HS-27A (cell line): Measurements from ENCODE around the gene FAM171A1.
"Not testable (repeated sequence)": the region's sequence is repeated elsewhere in the genome, so short reads cannot be mapped to it uniquely, and the experiment has no call there.

Source experiments
- DNase-seq: peaks from one replicate; pipeline ENCODE4 v3.0.0-alpha.2; 2012; ENCODE audit warnings: low read depth, missing footprints

Gene FAM171A1

DNA sequence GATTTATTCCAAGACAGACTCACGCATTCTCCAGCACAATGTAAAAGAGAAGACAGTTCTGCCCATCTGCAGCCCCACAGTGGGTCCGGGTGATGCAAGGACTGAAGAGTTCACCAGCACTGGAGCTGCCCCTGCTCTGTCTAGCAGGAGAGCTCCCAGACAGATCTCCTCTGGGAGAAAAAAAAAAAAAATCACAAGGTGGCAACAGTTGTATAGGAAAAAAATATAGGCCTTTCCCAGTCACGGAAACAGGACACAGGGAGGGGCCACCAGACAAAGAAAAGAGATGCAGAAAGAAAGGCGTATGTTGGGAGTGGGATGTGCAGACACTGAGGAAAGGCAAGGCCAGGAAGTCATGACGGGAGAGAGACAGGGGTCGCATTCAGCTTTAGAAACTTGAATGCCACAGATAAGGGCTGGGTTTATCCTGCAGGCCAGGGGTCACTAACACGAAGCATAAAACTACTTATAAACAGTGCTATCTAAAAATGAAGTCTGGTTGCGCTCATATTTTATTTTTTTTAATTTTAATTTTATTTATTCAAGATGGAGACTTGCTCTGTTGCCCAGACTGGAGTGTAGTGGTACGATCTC, 54.1 kb downstream of the FAM171A1 start:
- no peak for DNase-seq

DNA sequence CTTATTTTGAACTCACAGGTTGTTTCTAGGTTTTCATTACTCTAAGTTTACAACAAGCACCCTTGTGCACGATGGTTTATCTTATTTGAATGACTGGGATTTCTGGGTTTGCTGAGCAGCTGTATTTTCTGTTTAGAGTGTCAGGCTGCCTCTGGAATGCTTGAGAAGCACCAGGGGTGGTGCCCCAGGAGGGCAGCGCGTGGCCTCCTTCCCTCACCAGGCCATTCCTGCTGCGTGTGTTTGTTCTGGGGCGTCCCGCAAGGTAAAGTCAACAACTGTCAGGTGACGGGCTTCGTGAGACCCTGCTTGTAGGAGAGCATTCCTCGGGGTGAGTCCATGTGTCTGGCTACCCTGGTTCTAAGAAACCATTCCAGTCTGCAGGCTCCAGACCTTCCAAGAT, 54.9 kb downstream of the FAM171A1 start:
- DNase-seq = no peak

DNA sequence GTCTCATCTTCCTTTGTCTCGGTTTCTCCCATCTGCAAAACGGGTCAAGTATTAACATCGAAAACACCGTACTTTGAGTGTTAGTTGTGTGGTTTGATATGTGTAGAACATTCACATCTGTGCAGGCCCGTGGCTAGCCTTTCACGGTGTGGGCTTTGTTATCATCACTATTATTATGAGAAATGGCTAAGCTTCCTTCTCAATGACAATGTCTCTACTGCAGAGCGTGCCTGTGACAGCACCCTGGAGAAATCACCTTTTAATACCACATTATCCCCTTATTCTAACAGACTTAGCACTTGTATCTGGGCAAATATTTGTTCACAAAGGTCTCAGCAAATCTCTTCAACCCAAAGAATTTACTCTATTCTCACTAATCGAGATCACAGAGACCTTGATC, 55.8 kb downstream of the FAM171A1 start:
- no peak for DNase-seq

DNA sequence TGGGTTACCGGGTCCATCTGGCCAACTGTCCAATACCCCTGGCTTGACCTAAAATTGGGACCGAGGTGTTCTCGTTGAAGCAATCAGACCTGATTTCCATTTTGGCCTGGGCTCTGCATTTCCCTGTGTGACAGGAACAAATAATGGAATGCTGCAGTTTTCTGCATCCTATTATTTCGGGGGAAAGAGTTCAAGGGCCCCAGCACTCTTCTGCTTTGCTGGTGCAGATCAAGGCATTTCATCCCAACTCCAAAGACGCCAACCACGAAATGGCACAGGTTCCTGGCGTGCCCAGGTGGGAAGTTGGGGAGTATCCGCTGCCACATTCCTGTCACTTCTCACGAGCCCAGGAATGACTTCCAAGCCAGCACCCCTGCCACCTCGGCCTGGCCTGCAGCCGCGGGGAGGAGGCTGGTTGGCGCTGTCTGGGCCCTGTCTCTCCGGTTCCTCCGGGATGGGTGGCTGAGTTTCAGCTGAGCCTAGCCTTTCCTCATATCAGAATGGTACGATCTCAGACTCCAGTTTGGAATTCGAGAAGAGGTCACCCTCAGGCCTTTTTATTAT, 56.5 kb downstream of the FAM171A1 start:
- no peak for DNase-seq

DNA sequence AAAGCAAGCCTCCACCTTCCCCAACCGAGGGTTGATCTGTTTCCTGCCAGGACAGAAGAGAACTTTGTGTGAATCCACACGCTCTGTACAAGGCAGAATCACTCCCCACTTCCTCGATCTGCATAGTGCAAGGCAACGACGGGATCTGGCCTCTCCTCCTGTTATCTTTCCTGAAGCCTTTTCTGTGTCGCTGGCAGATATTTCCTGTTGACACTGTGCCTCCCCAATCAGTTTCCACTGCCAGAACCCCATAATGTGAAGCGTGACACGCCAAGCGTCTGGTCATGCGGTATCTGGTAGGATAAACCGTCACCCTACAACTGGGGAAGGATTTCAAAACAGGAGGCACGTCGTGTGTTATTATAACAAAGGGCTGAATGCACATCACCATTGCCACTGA, 57.2 kb downstream of the FAM171A1 start:
- no peak for DNase-seq

DNA sequence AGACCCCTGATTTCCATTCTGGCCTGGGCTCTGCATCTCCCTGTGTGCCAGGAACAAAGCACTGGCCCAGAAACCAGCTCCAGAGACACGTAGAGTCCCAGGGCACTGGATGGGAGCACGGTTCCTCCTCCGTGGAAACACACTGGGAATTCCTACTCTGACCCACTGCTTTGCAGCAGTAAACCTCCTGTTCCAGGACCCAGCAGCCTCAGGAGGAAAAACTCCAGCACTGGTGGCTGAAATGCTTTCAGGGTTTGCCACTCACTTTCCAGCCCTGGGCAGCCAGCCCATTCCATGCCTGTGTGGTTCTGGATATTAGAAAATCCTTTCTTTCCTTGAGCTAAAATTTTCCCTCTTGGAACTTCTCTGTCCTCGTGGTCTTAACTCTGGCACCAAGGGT, 58.0 kb downstream of the FAM171A1 start:
- no peak for DNase-seq

DNA sequence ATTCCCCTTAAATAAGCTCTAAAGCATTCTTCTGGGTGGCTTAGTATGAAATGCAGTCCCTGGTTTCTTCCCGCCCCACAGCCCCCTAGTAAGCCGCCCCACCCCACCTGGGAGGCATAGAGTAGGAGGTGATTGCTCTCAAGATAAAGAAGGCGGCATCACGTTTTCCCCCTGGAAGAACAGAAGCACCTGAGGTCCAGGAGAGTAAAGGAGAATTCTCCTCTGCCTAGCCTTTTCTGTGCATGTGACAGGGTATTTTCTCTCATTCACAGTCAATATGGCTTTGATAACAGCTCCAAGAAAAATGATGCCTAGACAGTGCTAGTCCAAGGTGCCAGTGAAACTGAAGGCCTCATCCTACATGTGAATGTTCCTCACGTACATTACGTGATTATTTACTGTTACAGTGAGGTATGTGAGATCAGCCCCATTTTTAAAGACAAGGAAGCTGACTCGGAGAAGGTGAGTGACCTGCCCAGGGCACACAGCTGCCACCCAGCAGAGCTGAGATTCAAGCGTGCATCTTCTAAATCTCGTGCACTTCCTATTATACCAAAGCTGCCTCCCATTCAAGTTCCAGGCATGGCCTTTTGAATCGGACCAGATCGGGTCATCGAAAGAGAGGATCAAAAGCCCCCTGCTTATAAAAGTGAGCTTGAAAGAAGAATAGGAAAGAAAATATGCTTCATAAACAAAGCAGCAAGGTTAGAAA, 59.4 kb downstream of the FAM171A1 start:
- DNase-seq = no peak

DNA sequence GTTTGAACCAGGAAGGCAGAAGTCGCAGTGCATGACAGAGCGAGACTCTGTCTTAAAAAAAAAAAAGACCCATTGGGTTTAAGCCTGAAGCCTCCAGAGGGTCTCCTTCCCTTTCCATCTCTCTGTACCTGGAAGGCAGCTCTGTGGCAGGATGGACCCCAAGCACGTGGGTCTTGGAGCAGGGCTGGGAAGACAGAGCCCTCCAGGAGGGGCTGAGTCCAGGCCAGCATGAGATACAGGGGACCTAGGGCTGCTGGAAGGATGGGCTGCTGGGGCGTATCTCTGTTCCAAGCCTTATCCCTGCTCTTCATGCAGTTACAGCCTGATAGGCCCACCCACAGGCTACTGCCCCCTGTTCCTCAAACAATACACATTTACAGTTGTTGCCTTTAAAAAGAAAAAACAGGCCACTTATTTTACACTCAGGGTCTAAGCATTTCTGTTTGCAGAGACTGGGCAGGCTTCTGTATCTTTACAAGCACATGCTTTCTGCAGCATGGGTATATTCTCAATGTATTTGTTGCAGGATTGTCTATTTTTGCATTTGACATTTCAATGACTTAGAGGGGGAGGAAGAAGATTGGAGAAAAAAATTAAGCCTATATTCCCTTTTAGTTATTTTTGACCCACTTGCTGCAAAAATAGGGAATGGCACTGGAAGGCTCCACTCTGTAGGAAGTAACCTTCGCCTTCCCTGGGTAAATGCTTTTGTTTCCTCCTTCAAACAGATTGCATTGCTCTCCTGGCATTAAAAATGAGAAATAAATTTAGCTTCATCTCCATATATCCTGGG, 60.1 kb downstream of the FAM171A1 start:
- no peak for DNase-seq

DNA sequence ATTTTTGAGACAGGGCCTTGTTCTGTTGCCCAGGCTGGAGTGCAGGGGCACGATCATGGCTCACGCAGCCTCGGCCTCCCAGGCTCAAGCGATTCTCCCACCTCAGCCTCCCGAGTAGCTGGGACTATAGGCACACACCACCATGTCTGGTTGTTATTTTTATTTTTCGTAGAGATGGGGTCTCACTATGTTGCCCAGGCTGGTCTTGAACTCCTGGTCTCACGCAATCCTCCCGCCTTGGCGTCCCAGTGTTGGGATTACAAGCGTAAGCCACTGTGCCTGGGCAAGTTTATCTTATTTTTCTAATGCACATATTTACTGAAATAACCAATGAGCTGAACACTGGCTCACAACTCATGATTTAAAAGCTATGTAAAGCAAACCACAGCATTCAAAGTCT, 61.9 kb downstream of the FAM171A1 start:
- DNase-seq = no peak

DNA sequence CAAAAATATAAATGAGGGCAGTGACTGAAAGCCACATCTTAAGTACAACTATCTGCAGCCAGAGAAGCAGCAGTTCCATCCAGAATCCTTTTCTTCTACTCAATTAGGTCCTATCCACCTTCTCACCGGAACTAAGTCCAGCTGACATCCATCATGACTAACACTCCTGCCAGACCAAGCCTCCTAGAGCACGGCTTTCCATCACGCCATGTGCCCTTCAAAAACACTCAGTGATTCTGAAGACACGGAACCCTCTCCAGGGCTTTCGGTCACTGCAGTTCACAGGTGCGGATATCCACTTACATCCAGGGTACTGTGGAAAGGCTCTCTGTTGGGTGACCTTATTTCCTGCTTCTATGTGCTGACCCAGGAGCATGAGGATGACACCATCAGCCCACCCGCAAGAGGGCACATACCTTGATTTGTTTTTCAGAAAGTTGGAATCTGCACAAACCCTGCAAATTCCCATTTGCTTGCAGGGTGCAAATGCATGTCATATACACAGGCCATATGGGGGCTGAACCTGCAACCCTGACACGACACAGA, 64.3 kb downstream of the FAM171A1 start:
- no peak for DNase-seq

DNA sequence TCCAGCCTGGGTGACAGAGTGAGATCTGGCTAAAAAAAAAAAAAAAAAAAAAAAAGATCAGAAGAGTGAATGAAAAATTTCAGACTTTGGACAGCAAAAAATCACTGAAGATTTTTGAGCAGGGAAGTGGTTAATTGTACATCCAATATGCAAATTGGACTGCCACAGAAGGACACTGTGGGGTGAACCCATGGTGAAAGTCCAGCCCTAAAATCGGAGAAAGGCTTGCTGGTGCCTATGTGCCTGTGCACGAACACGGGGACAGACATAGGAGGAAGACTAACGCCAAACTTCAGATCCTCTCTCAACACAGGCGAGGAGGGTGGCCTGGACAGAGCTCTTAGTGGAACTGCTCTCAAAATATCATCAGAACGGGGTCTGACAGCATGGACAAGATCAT, 65.5 kb downstream of the FAM171A1 start:
- no peak for DNase-seq

DNA sequence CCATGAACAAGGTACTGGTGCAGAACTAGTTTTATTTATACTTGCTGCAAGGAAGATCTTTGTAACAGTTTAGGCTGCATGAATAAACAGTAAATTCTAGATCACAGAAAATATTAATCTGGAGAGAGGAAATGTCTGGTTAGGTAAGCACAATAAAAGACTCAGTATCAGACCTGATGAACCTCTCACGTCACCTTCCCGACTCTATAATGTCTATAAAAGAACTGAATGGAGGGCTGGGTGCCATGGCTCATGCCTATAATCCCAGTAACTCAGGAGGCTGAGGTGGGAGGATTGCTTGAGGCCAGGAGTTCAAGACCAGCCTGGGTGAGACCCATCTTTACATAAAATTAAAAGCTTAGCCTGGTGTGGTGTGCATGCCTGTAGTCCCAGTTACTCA, 65.9 kb downstream of the FAM171A1 start:
- DNase-seq = no peak

DNA sequence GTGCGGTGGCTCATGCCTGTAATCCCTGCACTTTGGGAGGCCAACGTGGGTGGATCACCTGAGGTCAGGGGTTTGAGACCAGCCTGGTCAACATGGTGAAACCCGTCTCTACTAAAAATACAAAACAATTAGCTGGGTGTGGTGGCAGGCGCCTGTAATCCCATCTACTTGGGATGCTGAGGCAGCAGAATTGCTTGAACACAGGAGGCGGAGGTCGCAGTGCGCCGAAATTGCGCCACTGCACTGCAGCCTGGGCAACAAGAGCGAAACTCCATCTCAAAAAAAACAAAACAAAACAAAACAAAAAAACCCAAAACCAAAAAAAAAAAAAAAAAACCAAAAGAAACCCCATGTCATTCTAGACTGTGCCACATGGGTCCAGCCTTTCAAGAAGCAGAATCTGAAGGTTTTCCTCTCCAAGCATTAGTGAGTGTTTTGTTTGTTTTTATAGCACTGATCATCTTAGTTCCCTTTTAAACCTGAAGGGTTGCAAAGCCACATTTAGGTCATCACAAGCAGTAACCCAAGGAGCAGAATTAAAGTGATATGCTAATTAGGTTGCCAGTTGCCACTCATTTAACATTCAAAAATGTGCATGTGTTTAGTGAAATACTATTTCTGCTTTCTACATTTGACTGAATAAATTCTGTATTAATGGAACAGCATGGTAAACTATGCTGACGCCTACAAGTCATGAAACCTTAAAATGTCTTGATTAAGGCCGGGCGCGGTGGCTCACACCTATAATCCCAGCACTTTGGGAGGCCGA, 68.7 kb downstream of the FAM171A1 start:
- not testable (repeated sequence) for DNase-seq

DNA sequence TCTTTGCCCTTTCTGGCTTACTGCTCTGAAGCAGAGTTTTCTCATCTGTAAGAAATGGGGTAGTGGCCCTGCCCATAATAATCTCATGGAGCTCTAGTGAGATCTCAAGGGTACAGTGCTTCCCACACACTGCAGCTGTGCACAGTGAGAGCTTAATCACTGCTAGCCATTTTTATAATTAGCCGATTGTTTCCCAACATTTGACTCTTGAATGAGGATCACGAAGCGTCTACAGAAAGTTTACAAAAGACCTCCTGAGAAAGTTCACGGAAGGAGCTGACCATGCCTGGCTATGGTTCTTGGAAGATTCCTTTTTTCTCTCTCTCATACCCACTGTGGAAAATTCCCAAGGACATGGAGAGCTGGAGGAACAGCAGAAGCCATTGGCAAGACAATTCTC, 70.4 kb downstream of the FAM171A1 start:
- no peak for DNase-seq

DNA sequence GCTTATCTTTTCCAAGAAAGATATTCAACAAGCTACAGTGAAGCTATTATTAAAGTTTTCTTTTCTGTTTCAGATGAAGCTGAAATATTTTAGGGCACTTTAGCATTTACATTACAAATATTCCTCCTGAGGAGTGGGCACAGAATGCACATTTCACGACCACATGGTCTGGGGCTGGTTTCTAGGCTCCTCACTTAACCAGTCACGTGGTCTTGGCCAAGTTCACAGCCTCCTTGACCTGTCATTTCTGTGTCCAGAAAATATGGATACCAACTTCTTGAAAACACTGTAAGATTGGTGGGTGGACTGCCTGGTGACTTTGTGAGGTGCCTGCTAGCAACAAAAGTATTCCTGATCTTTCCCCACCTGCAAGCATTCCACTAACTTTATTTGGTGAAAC, 70.9 kb downstream of the FAM171A1 start:
- DNase-seq = no peak

DNA sequence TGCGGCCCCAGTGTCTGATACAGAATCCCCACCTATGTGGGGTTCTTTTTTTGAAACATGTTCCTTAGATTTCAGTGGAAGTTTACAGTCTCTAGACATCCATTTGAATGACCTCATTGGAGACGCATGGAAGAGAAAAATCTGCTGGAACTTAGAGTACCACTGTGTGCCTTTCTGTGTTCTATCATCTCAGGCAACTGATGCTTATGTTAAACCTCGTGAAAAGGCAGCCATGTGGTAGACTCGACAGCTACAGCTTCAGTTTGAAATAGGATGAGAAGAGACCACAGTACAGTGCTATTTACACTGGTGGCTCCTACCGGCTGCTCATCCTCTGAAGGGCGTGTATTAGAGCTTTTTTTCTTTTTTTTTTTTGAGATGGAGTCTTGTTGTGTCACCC, 74.4 kb downstream of the FAM171A1 start:
- no peak for DNase-seq

DNA sequence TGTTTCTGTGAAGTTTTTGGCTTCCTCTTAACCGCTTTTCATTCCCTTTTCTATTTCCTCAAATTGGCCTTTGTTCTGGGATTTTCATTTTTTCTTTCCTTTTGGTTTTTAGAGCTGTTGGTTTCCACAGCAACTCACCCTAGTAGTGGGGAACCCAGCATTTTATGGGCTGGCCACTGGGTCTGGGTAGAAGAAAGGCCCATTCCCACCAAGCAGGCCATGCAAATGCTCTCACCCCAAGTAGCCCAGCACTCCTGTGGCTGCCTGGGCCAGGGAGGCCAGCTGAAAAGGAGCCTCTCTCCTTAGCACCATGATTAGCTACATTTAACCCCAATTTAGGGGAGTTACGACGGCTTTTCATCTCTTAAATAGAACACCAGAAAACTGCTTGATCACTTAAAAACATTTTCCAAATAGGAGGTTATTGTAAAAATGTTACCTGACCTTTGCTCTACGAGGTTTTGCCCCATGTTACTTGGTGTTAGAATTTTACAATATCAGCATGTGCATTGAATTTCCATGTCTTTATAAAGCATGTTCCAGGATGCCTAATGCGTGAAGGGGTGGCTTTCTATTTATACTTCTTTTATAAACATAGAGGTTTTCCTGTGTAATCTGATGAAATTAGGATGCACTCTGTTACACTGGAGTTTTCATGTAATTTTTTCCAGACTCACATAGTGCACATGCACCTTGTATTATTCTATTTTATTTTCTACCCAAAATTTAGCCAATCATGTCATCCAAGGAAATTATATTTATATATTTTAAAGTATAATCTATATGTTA, 75.4 kb downstream of the FAM171A1 start:
- DNase-seq = no peak

DNA sequence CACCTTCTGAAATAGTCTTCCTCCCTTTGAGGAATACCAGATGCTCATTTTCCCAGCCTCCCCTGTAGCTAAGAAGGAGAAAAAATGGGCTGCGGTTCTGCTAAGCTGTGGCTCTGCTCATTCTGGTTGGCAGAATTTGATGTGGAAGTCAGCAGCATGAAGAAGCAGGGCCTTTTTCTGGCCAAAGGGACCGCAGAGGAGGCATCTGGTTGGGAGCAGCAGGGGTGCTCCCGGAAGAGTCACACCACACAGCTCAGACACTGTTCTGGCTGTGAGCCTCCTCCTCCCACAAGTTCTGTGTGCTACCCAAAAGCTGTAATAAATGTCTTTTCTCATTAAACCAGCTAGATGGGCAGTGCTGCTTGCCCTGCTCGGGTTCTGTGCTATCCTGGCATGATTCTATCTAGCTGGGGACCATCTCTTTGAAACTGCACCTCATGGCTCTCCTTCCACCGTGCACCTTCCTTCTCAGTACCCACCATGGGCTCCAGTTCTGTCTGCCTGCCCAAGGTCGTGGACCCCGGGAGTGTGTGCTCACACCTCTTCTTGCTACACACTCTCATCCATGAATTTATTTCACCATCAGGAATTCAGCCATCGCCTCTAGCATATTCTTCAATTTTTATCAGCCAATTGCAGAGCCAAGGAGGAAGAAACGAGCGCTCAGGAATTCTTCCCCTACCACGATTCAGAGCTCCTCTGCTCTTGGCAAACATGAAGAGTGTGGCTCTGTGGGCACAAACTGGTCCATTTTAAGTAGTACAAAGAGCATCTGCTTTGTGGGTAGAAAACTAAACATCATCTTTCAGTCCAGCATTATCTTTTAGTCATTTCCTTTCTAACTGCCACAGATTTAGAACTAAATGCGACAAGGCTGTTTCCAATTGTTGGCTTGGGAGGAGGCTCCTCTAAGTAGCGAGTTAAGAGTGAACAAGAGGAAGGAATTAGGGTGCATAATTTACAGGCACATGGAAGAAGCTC, 76.9 kb downstream of the FAM171A1 start:
- DNase-seq = no peak

DNA sequence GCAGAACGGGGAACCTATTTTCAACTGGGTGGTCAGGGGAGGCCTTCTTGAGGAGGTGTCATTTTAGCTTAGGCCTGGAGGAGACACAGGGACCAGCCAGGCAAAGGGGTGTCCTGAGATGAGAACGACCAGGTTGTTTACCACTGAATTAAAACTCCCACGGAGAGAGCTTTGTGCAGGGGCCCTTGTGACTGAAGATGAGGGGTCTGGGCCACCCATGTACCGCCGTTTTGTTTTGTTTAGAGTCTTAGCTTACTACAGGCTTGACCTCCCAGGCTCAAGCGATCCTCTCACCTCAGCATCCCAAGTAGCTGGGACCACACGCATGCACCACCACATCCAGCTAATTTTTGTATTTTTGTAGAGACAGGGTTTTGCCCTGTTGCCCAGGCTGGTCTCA, 80.4 kb downstream of the FAM171A1 start:
- no peak for DNase-seq

DNA sequence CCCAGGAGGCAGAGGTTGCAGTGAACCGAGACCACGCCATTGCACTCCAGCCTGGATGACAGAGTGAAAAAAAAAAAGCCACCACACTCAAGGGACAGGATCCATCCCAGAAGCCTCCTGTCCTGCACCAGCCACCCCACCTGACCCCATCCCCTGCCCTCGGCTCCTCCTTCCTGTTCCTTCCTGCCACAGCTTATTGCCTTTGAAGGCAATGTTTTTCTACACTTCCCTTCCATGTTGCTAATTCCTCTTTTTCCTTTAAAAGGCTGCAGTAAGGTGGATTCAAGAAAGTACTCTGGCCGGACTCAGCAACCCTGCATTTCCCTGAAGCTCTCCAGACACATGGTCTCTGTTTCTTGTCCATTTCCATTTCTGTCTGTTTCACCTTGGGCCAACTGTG, 80.9 kb downstream of the FAM171A1 start:
- no peak for DNase-seq
